NCI-H2196 (cell line): Measurements from ENCODE around the gene CNP.
A peak's percentile ranks its signal among the peaks of the same experiment; 100 is the strongest.

Experiments
- DNase-seq: peaks from one replicate; lab custom pipeline; 2025; ENCODE audit not compliant: unreplicated experiment; lab: John Stamatoyannopoulos, UW

Gene CNP

GRCh38 chr17:41941168-41941567, 25.4 kb upstream of the CNP start:
- no peak for DNase-seq

GRCh38 chr17:41942626-41943373, 23.8 kb upstream of the CNP start:
- DNase-seq = no peak

- DNase-seq = no peak
Observed at GRCh38 chr17:41943492-41943891, 23.1 kb upstream of the CNP start.

- no peak for DNase-seq
Observed at GRCh38 chr17:41944943-41945342, 21.7 kb upstream of the CNP start.

GRCh38 chr17:41948762-41949460, 17.7 kb upstream of the CNP start:
- DNase-seq = no peak

GRCh38 chr17:41956522-41956921, 10.1 kb upstream of the CNP start:
- DNase-seq = no peak

- DNase-seq = no peak
Observed at GRCh38 chr17:41957031-41957868, 9.3 kb upstream of the CNP start.

- no peak for DNase-seq
Observed at GRCh38 chr17:41957869-41958439, 8.6 kb upstream of the CNP start.

- DNase-seq = no peak
Observed at GRCh38 chr17:41959030-41959335, 7.6 kb upstream of the CNP start.

GRCh38 chr17:41959336-41960095, 7.1 kb upstream of the CNP start:
- DNase-seq = no peak

GRCh38 chr17:41962111-41962510, 4.5 kb upstream of the CNP start:
- no peak for DNase-seq

GRCh38 chr17:41962768-41963434, 3.7 kb upstream of the CNP start:
- peak; percentile 36 for DNase-seq

- DNase-seq = peak; percentile 72
Observed at GRCh38 chr17:41965694-41966462, 717 bp upstream of the CNP start.

GRCh38 chr17:41967141-41967920, 736 bp downstream of the CNP start:
- DNase-seq = no peak

- no peak for DNase-seq
Observed at GRCh38 chr17:41967921-41968578, 1.5 kb downstream of the CNP start.

- no peak for DNase-seq
Observed at GRCh38 chr17:41968676-41969075, 2.1 kb downstream of the CNP start.

GRCh38 chr17:41970901-41971331, 4.3 kb downstream of the CNP start:
- no peak for DNase-seq
